Pancreas (tissue), 10 donors: ENCODE data around the gene SPCS3. TPM values are rescaled to one million over a fixed set of nuclear protein-coding genes. Genes with fewer than 3 reads are reported as not detected.

Experiments used
- ATAC-seq, 4 donors: fragments of 200-7000 bp; cut with Tn5 transposase; one replicate each; pipeline versions ENCODE4 v1.8.0 to v1.9.1; 2020; ENCODE audit warnings: mild to moderate bottlenecking in 4 of 4, moderate library complexity in 4 of 4
- DNase-seq, 6 donors: peaks; one replicate each; pipeline ENCODE4 v3.0.0-alpha.2; 2020
- FAIRE-seq: peaks from 2 replicates; lab custom pipeline; 2012; peaks lifted over from hg19 to GRCh38; lab: Jason Lieb, UNC
- H3K27ac ChIP-seq, 4 donors: fragments of 200-600 bp; sonication (generic); 1 replicate in 3 of 4; 2 replicates in 1 of 4; pipeline versions ENCODE4 v1.5.0 to v1.8.0; 2020
- H3K27me3 ChIP-seq, 4 donors: fragments of 200-600 bp; one replicate each; pipeline ENCODE4 v1.8.0; 2021
- H3K36me3 ChIP-seq, 3 donors: fragments of 200-600 bp; sonication (generic) in 1 of 3; one replicate each; pipeline versions ENCODE4 v1.5.0 to v1.8.0; 2020 to 2021
- H3K4me1 ChIP-seq, 3 donors: fragments of 200-600 bp; one replicate each; pipeline ENCODE4 v1.8.0; 2021
- H3K4me3 ChIP-seq, 4 donors: fragments of 200-600 bp; sonication (generic) in 2 of 4; one replicate each; pipeline versions ENCODE4 v1.5.0 to v1.8.0; 2020 to 2021
- H3K9me3 ChIP-seq, 4 donors: fragments of 200-600 bp; one replicate each; pipeline ENCODE4 v1.8.0; 2021
- WGBS, 2 donors: extraction: QIAGEN DNeasy Blood & Tissue Kit; methylation state at CpG; one replicate each; pipeline ENCODE4 v1.1.7; 2013; 5-methylcytosine and 5-hydroxymethylcytosine counted together
- intact Hi-C, 3 donors: fragments of 100-400 bp; cut with DNase I; formaldehyde crosslinking; loops; one replicate each; pipeline versions ENCODE4 v1.11.1 to v1.14.2; 2022
- polyA plus RNA-seq, 2 donors: library from polyadenylated mRNA; stranded (reverse); fragments of 200-250 nt; gene quantifications; one replicate each; pipeline ENCODE4 v1.2.3, GENCODE V29; 2013
- total RNA-seq, 6 donors: library from RNA; stranded (reverse); fragmentation: NEBNext Ultra II Directional in 4 of 6; extraction: Animal tissue kit (Norgen Biotek cat#: 25700) in 4 of 6; gene quantifications; one replicate each; pipeline versions ENCODE4 v1.2.1 to v1.2.4, GENCODE V29; 2021 to 2023
- TF ChIP-seq, protein P1 (sequence below), 4 donors: fragments of 200-600 bp; sonication (generic) in 3 of 4; IDR thresholded peaks; one replicate each; pipeline versions ENCODE4 v1.5.0 to v1.8.0; 2021; ENCODE audit warnings: antibody characterized with exemption in 4 of 4
- donor health status: healthy with polysubstance abuse.
- donor health status: DM: no; HTN: no; CAD: no; lungs with moderate emphysema.
- donor health status: DM: no; HTN: no; CAD: no.
- donor health status: control.
- donor health status: control.
- donor health status: Bipolar disorder and iron deficiency.
- donor health status: DM: yes; HTN: yes; CAD: no.
- donor health status: DM: no; HTN: no; CAD: no.
- donor health status: DM: no; HTN: no; CAD: no.
- donor health status: DM: yes; HTN: yes; CAD: no.

Gene SPCS3
- total and polyA plus RNA-seq, 8 donors: 24.2 to 166 (median 128) TPM

- H3K9me3 ChIP-seq: no peaks in the 10 kb centered on the region
- FAIRE-seq: no peak
- no peak overlapping the region for H3K27ac ChIP-seq
- H3K4me1 ChIP-seq: no peaks in the 10 kb centered on the region
- no peak overlapping the region for H3K4me3 ChIP-seq
- TF ChIP-seq, protein P1, sequence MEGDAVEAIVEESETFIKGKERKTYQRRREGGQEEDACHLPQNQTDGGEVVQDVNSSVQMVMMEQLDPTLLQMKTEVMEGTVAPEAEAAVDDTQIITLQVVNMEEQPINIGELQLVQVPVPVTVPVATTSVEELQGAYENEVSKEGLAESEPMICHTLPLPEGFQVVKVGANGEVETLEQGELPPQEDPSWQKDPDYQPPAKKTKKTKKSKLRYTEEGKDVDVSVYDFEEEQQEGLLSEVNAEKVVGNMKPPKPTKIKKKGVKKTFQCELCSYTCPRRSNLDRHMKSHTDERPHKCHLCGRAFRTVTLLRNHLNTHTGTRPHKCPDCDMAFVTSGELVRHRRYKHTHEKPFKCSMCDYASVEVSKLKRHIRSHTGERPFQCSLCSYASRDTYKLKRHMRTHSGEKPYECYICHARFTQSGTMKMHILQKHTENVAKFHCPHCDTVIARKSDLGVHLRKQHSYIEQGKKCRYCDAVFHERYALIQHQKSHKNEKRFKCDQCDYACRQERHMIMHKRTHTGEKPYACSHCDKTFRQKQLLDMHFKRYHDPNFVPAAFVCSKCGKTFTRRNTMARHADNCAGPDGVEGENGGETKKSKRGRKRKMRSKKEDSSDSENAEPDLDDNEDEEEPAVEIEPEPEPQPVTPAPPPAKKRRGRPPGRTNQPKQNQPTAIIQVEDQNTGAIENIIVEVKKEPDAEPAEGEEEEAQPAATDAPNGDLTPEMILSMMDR (IDR thresholded peaks at IDR 0.05): no peak
- H3K36me3 ChIP-seq: no peaks in the 10 kb centered on the region
- ATAC-seq: no peak
- intact Hi-C loops: no loop called here
- no peak for DNase-seq
- H3K27me3 ChIP-seq: no peaks in the 10 kb centered on the region
These were observed 32.2 kb upstream of the SPCS3 start for GRCh38 chr4:176287546-176287945.

DNA sequence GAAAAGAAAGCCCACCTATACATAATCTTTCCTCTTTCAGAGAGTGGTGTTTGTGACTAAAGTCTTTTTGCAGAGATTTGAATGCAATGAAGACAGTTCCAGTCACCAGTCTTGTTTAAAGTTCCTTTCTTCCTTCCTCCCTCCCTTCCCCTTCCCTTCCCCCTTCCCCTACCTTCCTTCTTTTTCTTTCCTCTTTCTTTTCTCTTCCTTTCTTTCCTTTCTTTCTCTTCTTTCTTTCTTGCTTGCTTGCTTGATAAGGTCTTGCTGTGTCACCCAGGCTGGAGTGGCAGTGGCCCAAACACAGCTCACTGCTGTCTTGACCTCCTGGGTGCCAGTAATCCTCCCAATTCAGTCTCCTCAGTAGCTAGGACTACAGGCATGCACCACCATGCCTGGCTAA lies 31.7 kb upstream of the SPCS3 start:
- Histone ChIP-seq H3K4me1 (no peaks in the 10 kb centered on the region), H3K27ac (no peak overlapping the region), H3K9me3 (no peaks in the 10 kb centered on the region), H3K4me3 (no peak overlapping the region), H3K36me3 (no peaks in the 10 kb centered on the region), H3K27me3 (no peaks in the 10 kb centered on the region)
- TF ChIP-seq, protein P1 (IDR thresholded peaks at IDR 0.05): no peak
- FAIRE-seq (no peak), DNase-seq (no peak), ATAC-seq (no peak)
- intact Hi-C loops: no loop called here

DNA sequence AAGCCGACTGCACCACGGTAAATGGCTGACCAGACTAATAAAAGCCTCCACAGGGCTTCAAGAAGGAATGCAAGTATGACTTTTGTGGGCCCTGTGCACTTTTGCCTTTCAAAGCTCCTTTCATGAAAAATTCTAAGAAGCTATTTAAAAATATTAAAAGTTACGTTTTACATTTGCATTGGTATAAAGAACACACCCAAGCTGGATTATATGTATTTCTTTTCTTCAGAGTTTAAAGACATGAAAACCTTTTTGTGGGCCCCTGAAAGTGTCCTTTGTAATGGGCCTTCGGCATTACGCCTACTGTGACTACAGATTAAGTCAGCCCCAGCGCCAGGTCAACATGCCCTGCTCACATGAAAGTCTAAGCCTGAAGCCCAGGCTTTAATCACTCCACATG lies 30.2 kb upstream of the SPCS3 start:
- TF ChIP-seq, protein P1 (IDR thresholded peaks at IDR 0.05): no peak
- H3K9me3 ChIP-seq: no peaks in the 10 kb centered on the region
- no peaks in the 10 kb centered on the region for H3K4me1 ChIP-seq
- DNase-seq (no peak), ATAC-seq (no peak), FAIRE-seq (no peak)
- H3K27me3 ChIP-seq: no peaks in the 10 kb centered on the region
- intact Hi-C loops: no loop called here
- WGBS, 2 donors: 82 to 86% methylated on average over 6 of the region's 6 CpGs
- no peak overlapping the region for H3K4me3 ChIP-seq
- no peak overlapping the region for H3K27ac ChIP-seq
- H3K36me3 ChIP-seq: no peaks in the 10 kb centered on the region

- 86 to 94% methylated on average over 3 of the region's 3 CpGs for WGBS, 2 donors
- H3K4me3 ChIP-seq: no peak overlapping the region
- intact Hi-C loops: no loop called here
- no peak for DNase-seq
- no peaks in the 10 kb centered on the region for H3K27me3 ChIP-seq
- no peaks in the 10 kb centered on the region for H3K4me1 ChIP-seq
- no peak for FAIRE-seq
- ATAC-seq: no peak
- H3K36me3 ChIP-seq: no peaks in the 10 kb centered on the region
- no peaks in the 10 kb centered on the region for H3K9me3 ChIP-seq
- no peak overlapping the region for H3K27ac ChIP-seq
- TF ChIP-seq, protein P1 (IDR thresholded peaks at IDR 0.05): no peak
These were observed 29.2 kb upstream of the SPCS3 start for GRCh38 chr4:176290520-176290919.

- intact Hi-C loops: no loop called here
- Histone ChIP-seq H3K27ac (no peak overlapping the region), H3K4me3 (no peak overlapping the region), H3K4me1 (no peaks in the 10 kb centered on the region), H3K9me3 (no peaks in the 10 kb centered on the region), H3K36me3 (no peaks in the 10 kb centered on the region), H3K27me3 (no peaks in the 10 kb centered on the region)
- TF ChIP-seq, protein P1 (IDR thresholded peaks at IDR 0.05): no peak
- whole genome bisulfite sequencing, 2 donors: 77 to 84% methylated on average over 3 of the region's 3 CpGs
- DNase-seq (no peak), FAIRE-seq (no peak), ATAC-seq (no peak)
These were observed 28.0 kb upstream of the SPCS3 start for GRCh38 chr4:176291748-176292147.
